ENCODE results near the gene NR6A1.

The NR6A1 gene

DNA sequence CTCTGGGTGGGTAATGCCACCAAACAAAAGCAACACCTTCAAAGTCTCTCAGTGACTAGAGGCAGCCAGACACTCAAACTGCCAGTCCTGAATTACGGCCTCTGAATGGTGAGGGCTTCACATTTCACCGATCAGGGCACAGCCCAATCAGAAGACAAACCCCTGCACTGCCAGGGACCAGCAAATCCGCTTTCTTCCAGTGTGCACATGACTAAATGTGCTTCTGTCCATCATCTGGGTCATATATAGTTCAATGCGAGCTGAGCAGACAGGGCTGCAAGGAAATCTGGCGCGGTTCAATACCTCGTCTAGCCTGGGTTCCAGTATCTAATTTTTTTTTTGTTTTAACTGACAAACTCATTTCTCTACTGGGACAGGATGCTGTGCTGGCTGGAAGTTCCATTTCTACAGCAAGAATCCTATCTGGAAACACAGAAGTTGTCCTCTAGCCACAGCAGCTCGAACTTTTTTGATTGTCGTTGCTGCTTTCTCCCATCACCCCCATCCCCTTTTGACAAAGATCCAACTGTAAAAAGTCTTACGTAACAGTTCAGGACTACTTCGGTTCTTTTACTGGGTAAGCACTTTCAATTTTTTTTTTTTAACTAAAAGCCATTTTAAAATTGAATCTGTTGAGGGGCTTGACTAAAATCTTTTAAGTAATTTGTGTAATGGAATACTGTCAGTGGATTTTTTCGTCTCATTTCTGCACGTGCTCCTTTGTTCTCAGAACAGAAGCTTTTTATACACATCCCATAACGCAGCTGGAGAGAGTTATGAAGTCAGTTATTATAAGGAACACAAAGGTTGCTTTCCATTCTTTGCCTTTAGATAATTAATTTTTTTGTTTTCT, 112.7 kb downstream of the NR6A1 start:
- DNase-seq (ENCODE audit: low spot score): peak; percentile 94

DNA sequence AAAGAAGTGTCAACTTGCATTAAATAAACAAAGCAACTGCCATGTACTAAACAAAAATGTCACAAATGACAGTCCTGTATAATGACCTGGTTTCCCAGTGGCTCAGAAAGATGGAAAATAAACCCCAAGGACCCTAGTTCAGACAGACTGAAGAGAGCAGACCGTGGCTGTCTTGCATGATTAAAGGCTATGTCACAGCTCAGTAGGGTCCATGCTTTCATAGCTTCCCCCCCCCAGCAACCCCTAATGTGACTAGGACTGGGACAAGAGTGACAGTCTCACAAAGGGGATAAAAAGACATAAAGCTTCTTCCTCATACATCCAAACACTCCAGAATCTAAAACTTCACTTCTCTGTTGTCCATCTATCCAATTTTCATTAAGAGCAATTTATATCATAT, 113.6 kb downstream of the NR6A1 start:
- no peak for DNase-seq (ENCODE audit: low spot score)

DNA sequence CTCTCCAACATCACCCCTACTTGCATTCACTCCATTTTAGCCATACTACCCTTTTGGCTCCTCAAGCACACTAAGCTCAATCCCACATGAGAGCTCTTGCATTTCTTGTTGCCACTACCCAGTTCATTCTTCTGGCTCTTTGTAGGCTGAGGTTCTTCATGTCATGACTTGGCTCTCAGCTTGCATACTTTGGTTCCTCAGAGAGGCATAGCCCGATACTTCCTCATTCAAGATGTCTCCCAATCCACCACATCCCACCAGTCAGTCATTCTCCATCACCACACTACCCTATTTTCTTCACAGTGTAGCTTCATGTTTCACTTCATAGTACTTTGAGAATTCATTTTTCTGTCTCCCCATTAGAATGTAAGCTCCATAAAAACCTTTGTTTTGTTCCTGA, 116.7 kb downstream of the NR6A1 start:
- no peak for DNase-seq (ENCODE audit: low spot score)

DNA sequence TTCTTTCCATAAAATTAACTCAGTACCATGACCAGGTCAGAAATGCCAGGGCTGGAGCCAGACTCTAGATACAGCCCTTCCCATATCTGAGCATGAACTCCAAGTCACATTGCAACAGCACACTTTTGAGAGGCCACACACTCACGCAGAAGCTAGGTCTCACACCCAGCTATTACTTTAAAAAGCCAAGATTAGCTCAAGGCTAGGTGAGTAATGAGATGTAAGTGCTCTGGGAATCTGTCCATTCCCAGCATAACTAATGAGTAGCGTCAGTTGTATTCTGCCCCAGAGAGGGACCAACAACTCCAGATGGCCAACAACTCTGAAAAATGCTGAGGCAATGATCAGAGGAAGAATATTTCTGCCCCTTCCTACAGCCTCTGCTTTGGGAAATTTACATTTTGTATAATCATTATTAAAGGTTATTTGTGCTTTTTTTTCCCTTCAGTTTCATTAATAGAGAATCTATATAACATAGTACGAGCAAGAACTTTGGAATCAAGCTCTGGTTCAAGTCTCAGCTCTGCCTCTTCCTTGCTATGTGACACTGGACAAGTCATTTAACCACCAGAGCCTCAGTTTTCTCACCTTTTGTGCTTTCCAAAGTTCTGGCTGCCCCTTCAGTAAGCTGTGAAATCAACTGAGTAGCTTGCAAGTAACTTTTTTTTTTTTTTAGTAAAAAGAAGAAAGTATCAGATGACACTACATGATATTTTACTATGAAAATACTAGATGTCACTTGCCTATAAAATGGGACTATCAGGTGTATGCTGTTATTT, 118.3 kb downstream of the NR6A1 start:
- DNase-seq (ENCODE audit: low spot score): no peak

DNA sequence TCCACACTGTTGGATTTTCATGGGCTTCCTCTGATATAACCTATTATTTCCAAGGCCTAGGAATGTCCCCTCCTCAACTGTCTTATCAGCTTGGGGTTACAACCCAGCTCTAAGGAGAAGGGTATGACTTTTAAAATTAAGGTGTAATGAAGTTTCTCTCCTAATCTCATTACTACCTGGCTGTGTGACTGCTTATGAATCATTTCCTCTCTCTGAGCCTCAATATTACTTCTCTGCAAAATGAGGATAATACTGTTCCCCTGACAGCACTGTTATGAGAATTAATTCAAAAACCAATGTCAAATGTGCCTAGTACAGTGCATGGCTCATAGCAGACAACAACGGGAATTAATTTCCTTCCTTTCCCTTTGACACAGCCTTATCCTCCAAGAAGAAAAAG, 118.9 kb downstream of the NR6A1 start:
- DNase-seq (ENCODE audit: low spot score): no peak

DNA sequence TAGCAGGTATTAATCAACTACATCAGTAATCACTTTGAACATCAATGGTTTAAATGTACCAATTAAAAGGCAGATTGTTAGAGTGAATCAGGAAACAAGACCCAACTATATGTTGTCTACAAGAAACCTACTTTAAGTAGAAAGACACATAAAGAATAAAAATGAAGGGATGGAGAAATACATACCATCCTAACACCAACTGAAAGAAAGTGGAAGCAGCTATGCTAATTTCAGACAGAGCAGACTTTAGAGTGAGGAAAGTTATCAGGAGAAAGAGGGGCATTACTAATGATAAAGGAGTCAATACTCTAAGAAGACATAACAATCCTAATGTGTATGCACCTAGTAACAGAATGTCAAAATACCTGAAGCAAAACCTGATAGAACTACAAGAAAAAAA, 125.8 kb downstream of the NR6A1 start:
- DNase-seq (ENCODE audit: low spot score): no peak

DNA sequence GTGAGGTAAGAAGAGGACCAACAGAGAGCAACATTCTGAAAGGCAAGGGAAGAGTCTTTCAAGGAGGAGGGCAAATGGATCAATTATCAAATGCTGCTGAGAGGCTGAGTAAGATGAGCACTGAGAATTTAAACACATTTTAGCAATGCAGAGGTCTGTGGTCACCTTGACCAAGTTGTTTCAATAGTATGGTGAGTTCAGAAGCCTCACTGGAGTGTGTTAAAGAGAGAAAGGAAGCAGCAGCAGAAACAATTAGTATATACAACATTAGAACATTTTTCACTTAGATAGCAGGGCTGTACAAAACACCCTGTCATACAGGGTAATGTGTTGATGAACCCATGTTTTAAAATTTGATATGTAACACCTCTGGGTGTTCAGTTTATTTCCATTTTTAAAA, 131.5 kb downstream of the NR6A1 start:
- DNase-seq (ENCODE audit: low spot score): no peak

DNA sequence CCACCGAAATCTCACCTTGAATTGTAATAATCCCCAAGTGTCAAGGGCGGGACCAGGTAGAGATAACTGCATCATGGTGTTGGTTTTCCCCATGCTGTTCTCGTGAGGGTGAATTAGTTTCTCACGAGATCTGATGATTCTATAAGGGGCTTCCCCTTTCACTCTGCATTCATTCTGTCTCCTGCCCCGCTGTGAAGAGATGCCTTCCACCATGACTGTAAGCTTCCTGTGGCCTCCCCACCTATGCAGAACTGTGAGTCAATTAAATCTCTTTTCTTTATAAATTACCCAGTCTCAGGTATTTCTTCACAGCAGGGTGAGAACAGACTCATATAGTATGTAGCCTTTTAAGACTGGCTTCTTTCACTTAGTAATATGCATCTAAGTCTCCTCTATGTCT, 135.8 kb downstream of the NR6A1 start:
- DNase-seq (ENCODE audit: low spot score): no peak

DNA sequence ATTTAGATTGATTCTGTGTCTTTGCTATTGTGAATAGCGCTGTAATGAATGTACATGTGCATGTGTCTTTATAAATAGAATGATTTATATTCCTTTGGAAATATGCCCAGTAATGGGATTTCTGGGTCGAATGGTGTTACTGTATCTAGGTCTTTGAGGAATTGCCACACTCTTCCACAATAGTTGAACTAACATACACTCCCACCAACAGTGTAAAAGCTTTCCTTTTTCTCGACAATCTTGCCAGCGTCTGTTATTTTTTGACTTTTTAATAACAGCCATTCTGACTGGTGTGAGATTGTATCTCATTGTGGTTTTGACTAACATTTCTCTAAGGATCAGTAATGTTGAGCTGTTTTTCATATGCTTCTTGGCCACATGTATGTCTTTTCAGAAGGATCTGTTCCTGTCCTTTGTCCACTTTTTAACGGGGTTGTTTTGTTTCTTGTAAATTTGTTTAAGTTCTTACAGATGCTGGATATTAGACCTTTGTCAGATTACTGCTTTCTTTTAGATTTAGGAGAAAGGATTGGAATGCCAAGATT, 139.0 kb downstream of the NR6A1 start:
- no peak for DNase-seq (ENCODE audit: low spot score)

DNA sequence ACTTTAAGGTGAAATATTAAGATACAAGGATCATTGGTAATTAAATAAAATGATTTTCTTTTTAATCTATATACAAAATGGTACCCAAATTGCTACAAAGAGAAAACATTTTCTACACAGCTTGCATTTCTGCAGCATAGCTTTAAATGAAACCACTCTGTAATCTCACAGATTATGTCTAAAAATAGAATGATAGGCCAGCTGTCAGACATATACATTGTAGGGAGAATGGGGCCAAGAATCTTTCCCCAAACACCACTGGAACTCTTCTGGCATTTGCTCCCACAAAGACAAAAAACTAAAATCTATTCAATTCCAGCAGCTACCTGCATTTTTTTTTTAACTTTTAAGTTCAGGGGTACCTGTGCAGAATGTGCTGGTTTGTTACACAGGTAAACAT, 139.8 kb downstream of the NR6A1 start:
- no peak for DNase-seq (ENCODE audit: low spot score)

DNA sequence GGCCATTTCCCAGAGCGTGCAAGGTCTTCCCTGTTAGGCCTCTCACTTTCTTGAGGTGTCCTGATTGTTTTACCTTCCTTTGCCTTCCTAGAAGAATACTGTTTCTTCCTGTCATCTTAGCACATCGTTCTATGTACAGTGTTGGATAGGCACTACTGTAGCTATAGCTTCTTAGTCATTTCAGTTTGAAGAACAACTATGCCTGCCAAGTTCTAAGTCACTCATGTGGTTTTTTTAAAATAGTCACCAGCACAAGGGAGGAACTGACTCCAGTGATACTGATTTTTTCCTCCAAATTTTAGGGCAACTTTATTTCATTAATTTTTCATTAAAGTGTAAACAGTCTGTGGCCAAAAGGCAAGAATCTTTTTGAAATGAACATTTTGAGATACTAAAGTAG, 141.5 kb downstream of the NR6A1 start:
- DNase-seq (ENCODE audit: low spot score): no peak

DNA sequence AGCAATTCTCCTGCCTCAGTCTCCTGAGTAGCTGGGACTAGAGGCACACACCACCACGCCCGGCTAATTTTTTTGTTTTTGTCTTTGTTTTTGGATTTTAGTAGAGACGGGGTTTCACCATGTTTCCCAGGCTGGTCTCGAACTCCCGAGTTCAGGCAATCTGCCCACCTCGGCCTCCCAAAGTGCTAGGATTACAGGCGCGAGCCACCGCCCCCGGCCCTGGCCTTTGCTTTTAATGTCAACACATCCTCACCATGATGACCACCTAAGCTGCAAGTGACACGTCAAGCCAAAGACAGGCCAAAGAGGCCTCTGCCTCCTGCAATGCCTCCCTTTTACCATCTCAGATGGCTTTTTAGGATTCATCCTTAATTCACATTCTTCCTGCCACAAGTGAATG, 142.4 kb downstream of the NR6A1 start:
- no peak for DNase-seq (ENCODE audit: low spot score)

DNA sequence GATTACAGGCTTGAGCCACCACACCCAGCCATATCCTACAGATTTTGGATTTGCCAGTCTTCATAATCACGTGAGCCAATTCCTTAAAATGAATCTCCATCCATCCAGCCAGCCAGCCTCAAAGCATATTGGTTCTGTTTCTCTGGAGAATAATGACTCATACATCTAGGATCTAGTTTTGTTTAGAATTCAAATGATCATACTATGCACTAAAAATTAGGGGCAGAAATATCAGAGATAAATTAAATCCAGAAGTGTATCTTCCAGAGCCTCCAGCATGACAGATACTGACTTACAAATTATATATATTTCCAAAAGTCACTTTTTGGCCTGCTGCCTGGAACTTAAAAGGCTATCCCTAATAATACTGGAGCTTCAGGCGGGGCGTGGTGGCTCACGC, 144.8 kb downstream of the NR6A1 start:
- DNase-seq (ENCODE audit: low spot score): no peak

DNA sequence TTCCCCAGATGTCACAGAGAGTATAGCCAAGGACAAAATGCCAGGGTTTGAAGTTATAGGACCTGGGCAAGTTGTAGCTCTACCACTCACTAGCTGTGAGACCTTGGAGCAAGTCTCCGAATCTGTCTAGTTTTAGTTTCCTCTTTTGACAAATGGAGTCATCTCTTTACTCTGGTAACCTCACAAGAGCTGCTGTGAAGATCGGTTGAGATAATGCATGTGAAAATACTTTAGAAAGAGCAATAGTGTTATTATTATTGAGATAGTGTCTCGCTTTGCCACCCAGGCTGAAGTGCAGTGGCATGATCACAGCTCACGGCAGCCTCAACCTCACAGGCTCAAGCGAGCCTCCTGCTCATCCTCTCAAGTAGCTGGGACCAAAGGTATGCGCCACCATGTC, 146.0 kb downstream of the NR6A1 start:
- DNase-seq (ENCODE audit: low spot score): no peak

DNA sequence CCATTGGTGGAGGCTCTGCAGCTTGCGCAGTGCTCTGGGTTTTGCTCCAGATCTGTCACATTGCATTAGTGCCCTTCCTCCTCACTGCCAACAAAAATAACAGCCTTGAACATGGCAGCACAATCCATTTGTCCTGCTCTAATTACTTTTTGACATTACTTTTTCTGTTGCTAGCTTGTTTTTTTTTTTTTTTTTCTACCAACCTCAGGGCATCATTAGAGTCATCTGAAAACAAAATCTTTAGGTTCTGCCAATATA, 146.4 kb downstream of the NR6A1 start:
- peak; percentile 7 for DNase-seq (ENCODE audit: low spot score)

DNA sequence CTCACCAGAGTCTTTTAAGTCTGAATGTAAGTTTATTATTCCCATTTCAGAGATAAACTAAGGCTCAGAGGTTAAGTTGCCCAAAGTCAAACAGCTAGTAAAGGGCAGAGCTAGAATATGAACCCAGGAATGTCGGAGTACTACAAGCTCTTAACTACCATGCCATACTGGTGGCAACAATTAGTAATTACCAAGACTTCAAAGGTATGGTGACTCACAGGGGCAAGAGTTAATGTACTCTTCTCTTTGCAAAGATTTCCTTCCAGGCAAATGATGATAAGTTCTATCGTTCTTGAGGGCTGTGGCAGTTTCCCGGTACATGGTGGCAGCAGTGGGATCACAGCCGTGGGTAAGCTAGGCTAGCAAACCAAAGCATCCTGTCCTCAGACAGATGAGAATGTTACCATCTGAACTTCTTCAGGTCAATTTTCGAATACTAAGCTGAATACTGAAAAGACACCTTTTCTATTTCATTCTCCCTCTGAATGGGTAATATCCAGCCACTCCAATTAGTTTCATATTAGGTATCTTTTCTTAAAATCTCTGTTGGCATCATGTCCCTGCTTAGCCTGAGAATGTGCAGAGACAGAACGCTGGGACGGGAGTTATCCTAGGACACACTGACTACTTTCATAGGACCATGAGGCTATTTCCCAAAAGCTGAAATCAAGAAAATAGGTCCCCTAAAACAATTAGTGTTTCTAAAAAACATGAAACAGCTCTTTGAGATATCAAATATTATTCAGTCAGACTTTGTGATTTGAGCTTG, 147.0 kb downstream of the NR6A1 start:
- no peak for DNase-seq (ENCODE audit: low spot score)

DNA sequence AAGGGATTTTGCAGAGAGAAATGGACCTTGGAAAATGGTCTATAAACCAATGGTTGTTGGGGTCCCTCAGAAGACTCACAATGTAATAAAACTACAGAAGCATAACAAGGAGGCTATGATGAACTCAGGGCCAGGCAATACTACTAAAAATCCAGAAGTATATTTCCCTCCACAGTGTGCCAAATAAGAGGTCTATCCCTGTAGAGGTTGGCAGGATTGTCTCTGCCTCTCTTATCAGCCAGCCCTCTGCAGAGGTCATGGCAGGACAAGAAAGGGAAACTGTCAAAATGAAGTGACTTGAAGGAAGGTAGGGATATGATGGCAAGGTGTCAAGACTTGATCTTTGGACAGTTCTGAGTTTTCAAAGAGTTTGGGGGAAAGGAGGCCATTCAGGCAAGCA, 148.2 kb downstream of the NR6A1 start:
- no peak for DNase-seq (ENCODE audit: low spot score)

DNA sequence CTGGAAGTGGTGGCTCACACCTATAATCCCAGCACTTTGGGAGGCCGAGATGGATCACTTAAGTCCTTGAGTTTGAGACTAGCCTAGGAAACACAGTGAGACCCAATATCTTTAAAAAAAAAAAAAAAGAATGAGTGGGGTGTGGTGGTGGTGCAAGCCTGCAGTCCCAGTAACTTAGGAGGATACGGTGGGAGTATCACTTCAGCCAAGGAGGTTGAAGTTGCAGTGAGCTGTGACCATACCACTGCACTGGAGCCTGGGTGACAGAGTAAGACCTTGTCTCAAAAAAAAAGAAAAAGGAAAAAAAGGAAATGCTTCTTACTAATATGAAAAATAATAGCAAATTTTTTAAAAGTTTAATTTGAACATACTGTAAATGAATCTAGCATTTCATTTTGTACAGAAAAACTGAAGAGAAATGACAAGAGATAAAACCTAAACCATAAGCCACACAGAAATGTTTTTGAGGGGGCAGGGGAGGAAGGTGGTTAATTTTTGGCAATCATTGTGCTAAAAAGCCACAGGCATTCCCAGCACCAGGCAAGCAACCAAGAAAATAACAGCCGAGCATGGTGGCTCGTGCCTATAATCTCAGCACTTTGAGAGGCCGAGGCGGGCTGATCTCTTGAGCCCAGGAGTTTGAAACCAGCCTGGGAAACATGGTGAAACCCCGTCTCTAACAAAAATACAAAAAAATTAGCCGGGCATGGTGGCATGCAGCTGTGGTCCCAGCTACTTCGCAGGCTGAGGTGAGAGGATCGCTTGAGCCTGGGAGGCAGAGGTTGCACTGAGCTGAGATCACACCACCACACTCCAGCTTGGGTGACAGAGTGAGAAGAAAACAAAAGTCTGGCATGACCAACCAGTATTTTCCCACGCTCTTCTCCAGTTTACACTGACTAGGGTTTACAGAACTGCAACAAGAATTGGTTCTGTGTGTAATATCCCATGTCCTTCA, 149.5 kb downstream of the NR6A1 start:
- no peak for DNase-seq (ENCODE audit: low spot score)

DNA sequence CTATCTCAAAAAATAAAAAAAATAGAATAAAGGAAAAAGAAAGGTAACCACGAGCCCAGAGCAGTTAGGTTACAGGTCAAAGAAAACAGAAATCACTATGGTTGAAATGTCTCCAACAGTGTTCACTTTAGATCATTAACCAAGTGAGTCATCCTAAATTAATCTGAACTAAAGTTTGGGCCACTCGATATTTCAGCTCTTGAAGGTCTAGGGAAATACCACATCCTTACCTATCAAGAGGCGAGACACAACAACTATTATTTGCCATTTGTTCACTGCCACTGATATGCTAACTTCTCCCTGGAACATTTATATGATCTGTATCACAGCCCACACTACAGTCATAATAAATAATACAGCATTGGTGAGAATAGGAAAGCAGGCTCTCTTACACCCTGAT, 152.6 kb downstream of the NR6A1 start:
- DNase-seq (ENCODE audit: low spot score): no peak

DNA sequence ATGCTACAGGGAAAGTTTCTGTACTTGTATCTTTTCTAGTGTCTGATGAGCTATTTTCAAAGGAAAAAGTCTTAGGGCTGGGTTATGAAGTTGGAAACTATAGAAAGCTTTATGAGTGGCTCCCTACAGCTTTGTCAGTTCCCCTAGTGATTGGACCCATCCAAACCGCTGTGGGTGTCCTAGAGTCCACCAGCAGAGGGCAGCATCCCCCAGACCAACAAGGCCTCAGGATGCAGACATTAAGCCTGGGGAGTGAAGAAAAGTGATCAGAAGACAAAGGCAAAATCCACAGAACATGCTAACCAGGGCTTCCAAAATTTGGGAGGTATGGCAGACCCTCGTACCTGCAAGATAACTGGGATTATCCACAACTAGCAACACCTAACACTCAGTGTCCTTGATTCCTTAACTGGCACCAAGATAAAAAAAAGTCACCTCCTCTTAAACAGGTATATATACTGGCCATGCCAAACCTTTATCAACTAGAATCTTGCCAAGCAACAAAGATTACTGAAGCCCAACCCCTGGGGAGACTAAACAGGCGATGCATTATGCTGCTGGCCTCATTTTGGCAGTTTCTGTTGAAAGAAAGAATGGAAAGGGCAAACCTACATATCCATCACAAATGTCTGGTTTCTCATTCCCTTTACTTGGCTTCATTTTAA, 153.5 kb downstream of the NR6A1 start:
- peak; percentile 90 for DNase-seq (ENCODE audit: low spot score)

DNA sequence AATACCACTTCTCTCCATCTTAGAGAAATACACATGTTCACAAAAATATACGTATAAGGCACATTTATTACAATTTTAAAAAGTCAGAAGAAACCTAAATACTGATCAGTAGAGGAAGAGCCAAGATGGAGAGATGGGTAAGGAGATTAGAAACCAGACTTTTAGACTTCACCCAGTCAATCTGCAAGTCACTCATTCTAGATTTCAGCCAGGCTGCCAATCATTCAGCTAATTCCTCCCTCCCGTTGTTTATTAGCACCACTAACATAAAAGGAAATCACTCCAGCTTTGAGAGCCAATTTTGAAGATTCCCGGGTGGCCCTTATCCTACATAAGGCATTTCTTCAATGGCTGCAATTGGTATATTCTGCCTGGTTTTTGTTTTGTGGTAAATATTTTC, 154.2 kb downstream of the NR6A1 start:
- DNase-seq (ENCODE audit: low spot score): no peak

Measured in Ammon's horn (tissue), 1 donor.